Hepatocyte (in vitro differentiated cells): ENCODE data around the gene SLC10A2.

Experiments used
- EZH2phosphoT487 ChIP-seq: fragments of 200-600 bp; sonication (generic); IDR thresholded peaks from one replicate; pipeline ENCODE4 v1.6.1; 2018; ENCODE audit warnings: antibody characterized with exemption, mild to moderate bottlenecking, low read depth, moderate library complexity; ENCODE audit not compliant: unreplicated experiment, severe bottlenecking
- TF ChIP-seq, protein P1 (sequence below): fragments of 200-600 bp; sonication (generic); IDR thresholded peaks from 2 replicates; pipeline ENCODE4 v1.5.1; 2016; ENCODE audit warnings: antibody characterized with exemption, mild to moderate bottlenecking; ENCODE audit not compliant: poor library complexity

DNA sequence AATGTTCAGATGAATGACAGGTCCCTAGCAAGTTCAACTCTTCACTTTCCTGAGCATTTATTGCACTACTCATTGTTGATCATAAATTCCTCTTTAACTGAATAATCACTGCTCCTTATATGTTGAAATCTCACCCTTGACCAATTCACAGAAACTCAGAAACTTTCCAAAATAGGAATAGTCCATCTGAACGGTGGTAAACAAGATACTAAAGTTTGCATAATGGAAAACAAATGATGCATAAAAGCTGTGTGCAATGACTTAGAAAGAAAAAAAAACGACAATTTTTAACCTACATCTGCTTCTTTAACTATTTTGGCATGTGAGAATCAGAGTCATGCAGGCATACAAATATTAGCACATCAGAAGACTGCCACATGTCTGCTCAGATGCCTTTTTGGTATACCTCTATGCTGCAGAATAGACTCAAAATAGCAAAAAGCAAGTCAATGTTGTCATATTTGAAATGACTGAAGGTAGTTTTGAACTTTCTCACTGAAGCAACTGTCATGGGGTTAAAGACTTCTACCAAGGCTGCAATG, 34.8 kb downstream of the SLC10A2 start:
- TF ChIP-seq, protein P1, sequence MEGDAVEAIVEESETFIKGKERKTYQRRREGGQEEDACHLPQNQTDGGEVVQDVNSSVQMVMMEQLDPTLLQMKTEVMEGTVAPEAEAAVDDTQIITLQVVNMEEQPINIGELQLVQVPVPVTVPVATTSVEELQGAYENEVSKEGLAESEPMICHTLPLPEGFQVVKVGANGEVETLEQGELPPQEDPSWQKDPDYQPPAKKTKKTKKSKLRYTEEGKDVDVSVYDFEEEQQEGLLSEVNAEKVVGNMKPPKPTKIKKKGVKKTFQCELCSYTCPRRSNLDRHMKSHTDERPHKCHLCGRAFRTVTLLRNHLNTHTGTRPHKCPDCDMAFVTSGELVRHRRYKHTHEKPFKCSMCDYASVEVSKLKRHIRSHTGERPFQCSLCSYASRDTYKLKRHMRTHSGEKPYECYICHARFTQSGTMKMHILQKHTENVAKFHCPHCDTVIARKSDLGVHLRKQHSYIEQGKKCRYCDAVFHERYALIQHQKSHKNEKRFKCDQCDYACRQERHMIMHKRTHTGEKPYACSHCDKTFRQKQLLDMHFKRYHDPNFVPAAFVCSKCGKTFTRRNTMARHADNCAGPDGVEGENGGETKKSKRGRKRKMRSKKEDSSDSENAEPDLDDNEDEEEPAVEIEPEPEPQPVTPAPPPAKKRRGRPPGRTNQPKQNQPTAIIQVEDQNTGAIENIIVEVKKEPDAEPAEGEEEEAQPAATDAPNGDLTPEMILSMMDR, result no peak
- TF ChIP-seq EZH2phosphoT487, result no peak
